ENCODE data around the gene DUSP7.

- no peak for TF ChIP-seq NFRKB (IDR thresholded peaks at IDR 0.05)
- TF ChIP-seq FOXM1 (IDR thresholded peaks at IDR 0.05; ENCODE audit: borderline replicate concordance): no peak
- no peak for TF ChIP-seq CTBP1 (IDR thresholded peaks at IDR 0.05; ENCODE audit: borderline replicate concordance)
- TF ChIP-seq FOXK2 (IDR thresholded peaks at IDR 0.05): no peak
- TF ChIP-seq BHLHE40 (IDR thresholded peaks at IDR 0.05; ENCODE audit: borderline replicate concordance): no peak
- TF ChIP-seq SP1 (IDR thresholded peaks at IDR 0.05): no peak
These were observed 8.2 kb upstream of the DUSP7 start for GRCh38 chr3:52064561-52064960.
